HG03521 (cell line): ENCODE measurements around the gene PDLIM5.

Experiments
- ATAC-seq: cut with Tn5 transposase; IDR thresholded peaks from one replicate; pipeline ENCODE4 v1.9.1; 2021; ENCODE audit warnings: mild to moderate bottlenecking, moderate library complexity; ENCODE audit not compliant: unreplicated experiment

PDLIM5 gene

GRCh38 chr4:94680176-94680862 is 228.6 kb downstream of the PDLIM5 start:
- no peak for ATAC-seq

- no peak for ATAC-seq
Measured at GRCh38 chr4:94686086-94686485, 234.3 kb downstream of the PDLIM5 start.

- no peak for ATAC-seq
Measured at GRCh38 chr4:94689155-94689860, 237.6 kb downstream of the PDLIM5 start.

- no peak for ATAC-seq
Measured at GRCh38 chr4:94690851-94691254, 239.1 kb downstream of the PDLIM5 start.

GRCh38 chr4:94691552-94691951 is 239.8 kb downstream of the PDLIM5 start:
- ATAC-seq: no peak

- no peak for ATAC-seq
Measured at GRCh38 chr4:94695384-94695783, 243.6 kb downstream of the PDLIM5 start.

GRCh38 chr4:94698187-94698586 is 246.4 kb downstream of the PDLIM5 start:
- no peak for ATAC-seq

- ATAC-seq: no peak
Measured at GRCh38 chr4:94700298-94700697, 248.6 kb downstream of the PDLIM5 start.

GRCh38 chr4:94701631-94702300 is 250.0 kb downstream of the PDLIM5 start:
- no peak for ATAC-seq

GRCh38 chr4:94711635-94712034 is 259.9 kb downstream of the PDLIM5 start:
- ATAC-seq: no peak

GRCh38 chr4:94714365-94715160 is 262.8 kb downstream of the PDLIM5 start:
- no peak for ATAC-seq

GRCh38 chr4:94715726-94716125 is 264.0 kb downstream of the PDLIM5 start:
- no peak for ATAC-seq
